HS-5 (cell line): ENCODE measurements around the gene NKD1.

ENCODE experiments used
- DNase-seq: peaks from one replicate; pipeline ENCODE4 v3.0.0-alpha.2; 2012; ENCODE audit warnings: low read depth

Gene NKD1

DNA sequence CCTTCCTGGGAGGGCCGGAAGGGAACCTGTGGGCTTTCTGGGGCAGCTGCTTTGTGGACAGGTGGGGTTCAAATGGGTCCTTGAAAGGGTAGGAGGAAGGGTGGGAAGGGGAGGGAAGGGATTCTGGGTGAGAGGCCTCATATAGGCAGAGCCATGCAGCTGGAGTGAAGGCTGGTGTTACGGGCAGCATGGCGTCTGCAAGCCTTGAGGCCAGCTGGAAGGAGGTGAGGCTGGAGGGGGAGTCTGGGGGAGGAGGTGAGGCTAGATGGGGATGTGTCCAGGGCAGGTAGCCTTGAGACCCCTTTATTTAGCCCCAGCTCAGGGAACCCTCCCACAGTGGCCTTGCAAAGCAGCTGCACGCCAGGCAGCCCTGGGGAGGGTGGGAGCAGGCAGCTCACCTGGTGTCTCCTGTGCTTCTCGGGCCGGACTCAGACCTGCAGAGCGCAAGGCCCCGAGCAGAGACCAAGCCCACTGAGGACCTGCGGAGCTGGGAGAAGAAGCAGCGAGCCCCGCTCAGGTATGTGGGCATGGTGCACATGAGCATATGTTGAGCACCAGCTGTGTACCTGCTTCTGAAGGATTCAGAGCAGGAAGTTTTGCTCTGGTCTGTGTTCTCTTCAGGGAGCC lies 82.3 kb downstream of the NKD1 start:
- no peak for DNase-seq

DNA sequence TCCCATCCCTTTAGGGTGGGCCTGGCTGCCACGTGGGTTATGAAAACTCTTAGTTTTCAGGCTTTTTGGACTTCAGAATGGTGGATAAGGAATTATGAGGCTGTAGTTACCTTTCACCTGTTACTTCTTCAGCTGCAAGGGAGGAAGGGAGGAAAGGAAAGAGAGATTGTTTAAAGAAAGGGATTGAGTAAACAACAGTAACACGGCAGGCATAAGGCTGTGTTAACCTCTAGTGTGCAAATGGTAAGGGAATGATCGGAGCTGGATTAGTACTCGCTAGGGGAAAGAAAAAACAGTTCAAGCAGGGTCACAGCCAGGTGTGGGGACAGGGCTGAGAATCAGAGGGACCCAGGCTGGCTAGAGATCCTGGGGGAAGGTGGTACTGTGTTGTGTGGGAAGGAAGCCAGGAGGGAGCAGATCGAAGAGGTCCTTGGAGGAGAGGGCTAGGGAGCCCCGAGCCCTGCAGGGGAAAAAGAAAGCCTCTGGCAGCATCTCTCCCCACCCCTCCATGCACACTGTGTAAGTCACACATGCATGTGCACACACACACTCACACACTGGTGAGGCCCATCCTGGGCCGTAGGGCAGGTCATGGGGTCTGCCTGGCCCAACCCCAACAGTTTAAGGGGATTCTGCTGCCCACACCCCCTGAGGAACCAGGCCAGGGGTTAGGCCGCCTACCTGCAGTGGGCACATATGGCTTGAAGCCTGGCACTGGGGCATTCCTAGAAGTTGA lies 83.2 kb downstream of the NKD1 start:
- DNase-seq: no peak

DNA sequence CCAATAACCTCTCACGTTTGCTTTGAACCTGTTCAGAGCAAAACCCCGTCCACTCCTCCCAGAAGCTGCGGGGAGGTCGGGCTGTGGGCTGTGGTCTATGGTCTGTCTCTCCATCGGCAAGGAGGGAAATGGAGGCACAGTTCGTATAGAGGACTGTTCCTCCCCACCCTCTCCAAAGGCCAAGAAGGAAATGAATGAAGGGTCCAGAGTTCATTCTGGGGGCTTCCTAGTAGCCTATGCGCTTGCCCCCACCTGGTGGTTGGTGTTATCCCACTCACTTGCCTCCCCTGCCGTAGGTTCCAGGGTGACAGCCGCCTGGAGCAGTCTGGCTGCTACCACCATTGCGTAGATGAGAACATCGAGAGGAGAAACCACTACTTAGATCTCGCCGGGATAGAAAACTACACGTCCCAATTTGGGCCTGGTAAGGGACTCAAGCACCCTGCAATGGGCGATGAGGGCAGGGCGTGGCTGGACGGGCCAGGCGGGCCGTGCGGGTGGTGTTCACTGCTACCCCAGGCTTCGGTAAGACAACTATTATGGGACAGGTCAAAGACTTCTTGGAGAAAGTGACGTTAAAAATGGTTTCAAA lies 83.9 kb downstream of the NKD1 start:
- no peak for DNase-seq

DNA sequence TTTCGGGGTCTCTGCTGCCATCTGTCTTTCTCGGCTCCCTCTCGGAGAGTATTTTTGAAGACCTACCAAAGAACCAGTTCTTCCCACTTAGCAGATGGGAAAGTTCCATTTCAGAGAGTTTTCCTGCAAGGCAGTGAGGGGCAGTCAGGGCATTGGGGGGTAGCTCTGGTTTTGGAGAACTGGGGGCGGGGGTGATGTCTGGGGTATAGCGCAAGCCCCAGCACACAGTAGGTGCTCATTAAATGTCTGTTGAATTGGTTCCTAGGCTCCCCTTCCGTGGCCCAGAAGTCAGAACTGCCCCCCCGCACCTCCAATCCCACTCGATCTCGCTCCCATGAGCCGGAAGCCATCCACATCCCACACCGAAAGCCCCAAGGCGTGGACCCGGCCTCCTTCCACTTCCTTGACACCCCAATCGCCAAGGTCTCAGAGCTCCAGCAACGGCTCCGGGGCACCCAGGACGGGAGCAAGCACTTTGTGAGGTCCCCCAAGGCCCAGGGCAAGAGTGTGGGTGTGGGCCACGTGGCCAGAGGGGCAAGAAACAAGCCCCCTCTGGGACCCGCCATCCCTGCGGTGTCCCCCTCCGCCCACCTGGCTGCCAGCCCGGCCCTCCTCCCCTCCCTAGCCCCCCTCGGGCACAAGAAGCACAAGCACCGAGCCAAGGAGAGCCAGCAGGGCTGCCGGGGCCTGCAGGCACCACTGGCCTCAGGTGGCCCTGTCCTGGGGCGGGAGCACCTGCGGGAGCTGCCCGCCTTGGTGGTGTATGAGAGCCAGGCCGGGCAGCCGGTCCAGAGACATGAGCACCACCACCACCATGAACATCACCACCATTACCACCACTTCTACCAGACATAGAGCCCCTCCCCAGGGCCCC lies 85.0 kb downstream of the NKD1 start:
- DNase-seq: no peak

DNA sequence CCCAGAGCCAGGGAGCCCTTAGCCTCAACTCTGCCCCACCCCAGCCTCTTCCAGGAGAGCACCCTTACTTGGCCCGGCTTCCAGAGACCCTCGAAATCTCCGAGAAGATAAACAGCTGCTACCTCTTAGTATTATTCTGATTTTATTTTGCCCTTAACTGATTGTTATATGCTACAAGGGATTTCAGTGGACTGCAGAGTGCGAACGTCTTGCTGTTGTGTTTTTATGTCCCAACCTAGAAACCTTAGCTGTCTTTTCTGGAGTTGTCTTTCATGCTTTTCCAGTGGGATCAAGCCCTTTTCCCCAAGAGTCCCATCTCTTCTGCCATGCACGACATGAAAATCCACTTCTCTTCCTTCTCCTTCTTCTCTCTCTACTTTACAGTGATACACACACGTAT lies 85.9 kb downstream of the NKD1 start:
- no peak for DNase-seq

DNA sequence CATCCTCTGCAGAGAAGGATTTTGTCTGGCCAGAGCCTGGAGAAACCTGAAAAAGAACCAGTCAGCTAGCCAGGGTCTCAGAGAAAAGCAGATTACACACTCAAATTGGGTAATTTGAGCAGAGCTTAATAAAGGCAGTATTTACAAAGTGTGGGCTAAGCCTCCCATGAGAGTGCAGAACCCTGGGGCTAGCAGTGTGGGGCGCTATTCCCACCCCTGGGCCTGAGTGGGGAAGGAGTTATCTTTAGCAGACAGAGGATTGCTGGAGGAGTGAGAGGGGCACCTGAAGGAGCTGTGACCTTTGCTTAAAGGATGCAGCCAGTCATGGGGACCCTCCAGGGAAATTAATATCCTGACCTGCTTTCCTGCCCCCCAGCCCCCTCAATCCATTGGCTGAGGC lies 86.8 kb downstream of the NKD1 start:
- no peak for DNase-seq

DNA sequence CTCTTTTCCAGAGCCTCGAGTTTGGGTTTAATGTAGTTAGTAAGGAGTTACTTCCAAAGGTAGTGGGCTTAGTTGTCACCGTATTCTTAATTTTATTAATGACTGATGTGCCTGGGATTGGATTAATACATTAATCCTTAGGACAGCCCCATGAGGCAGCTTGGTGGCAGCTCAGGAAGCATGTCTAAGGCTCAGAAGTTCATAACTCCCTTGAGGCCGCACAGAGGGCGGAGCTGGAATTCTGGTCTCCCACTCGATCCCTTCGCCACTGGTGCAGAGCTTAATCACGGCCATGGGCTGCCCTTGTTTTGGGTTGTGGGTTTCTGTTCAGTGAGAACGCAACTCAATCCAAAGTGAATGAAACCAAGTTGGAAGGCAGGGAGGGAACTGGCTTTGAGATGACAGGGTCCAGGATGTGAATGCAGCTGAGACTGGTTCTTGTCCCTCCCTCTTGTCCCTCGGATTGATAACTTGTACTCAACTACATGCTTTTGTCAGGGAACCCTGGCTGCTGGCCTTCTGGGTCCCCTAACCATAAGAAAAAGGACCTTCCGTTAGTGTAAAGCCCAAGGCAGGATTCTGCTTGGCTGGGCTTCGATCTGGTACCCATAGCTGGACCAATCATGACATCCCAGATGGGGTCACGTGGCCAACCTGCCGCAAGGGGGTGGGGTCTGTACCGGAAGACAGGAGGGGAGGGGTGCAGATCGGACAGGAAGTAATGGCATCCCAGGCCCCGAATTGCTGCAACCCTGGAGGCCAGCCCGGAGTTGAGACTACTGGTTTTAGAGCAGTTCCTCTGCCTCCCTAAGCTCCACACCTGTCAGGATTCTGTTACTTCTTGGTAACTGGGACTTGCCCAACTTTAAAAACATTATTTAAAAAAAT lies 87.6 kb downstream of the NKD1 start:
- DNase-seq: no peak

DNA sequence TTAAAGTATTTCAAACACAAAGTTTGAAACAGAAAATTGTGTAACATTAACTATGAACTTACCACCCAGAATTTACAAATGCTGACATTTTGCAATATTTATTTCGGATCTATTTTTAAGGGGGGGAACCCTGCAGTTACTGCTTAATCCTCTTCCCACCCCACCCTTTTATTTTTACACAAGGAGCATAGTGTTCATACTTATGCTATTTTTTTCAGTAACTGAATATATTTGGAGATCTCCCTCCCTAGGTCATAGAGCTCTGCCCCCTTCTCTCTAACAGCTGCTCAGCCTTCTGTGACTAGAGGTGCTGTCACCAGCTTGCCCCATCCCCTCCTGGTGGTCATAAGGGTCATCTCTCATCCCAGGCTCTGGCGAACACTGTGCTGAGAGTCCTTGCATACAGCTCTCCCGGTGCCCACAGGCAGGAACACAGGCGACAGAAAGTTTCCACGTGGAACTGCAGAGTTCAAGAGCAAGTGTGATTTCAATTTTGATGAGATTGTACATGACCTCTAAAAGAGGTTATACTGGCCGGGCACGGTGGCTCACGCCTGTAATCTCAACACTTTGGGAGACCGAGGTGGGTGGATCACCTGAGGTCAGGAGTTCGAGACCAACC lies 88.7 kb downstream of the NKD1 start:
- no peak for DNase-seq

DNA sequence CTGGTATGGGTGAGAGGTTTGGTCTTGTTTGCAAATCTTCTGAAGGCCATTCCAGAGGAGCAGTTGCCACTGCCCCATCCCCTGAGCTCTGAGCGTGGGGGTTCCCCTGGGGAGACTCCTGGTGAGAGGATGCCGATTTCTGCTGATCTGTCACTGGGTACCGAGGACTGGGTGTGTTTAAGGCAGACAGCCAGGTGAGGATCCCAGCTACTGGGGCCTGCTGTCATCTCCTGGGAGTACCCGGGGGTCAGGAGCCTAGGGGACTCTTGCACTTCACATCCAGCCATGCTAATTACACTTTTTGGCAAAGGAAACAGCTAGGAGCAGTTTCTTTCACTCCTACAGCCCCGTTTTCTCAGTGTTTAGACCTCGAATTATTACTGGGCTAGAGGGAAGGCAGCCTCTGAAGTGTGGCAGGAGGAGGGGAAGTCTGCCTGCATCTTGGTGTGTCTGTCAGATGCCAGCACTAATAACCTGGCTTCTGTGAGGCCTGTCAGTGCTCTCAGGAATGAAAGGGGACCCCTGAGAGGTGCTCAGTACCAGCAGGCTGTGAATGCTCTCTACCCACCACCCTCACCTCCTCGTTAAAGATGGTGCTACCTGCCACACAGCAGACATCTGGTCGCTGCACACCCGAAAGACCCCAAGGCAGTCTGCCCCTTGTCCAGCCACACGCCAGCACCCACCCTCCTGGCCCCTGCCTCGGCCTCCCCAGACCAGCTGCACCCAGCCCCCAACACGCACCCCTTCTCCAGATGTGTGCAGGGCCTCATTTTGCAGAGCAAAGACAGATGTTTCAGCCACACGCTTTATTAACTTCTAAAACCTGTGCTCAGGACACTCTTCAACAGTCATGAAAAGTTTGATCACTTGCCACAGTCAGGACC lies 89.8 kb downstream of the NKD1 start:
- DNase-seq: no peak

DNA sequence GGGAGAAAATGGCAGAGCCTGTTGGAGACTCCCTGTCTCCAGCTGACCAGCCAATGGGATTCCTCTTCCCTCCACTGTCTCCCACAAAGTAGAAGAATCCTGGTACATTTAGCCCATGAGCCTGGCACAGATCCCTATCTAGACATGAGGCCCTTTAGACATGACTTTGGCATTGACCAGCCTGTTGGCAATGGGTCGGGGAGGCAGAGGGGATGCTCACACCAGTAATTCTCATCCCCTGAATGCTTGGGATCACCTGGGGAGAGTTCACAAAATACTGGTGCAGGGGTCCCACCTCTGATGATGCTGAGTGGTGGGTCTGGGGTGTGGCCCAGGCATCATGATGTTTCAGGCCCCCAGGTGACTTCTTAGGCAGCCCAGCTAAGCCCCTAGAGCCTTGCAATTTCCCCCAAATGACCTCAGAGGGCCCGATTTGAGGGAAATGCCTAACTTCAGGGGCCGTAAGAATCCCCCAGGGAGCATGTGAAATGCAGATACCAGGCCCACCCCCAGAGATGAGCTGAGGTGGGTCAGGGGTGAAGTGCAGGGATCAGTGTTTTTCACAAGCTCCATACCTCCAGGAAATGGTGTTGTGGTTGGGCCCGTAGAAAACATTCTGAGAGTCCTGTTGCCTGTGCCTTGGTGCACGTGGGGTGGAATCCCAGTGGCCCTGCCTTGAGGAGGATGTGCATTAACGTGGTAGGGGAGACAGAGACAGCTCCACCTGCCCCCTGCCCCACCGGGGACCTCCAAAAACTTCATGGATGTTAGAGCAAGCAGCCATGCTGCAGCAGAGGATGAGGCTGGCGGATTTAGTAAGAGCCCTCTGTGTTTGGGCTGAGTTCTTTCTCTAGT lies 90.8 kb downstream of the NKD1 start:
- no peak for DNase-seq

DNA sequence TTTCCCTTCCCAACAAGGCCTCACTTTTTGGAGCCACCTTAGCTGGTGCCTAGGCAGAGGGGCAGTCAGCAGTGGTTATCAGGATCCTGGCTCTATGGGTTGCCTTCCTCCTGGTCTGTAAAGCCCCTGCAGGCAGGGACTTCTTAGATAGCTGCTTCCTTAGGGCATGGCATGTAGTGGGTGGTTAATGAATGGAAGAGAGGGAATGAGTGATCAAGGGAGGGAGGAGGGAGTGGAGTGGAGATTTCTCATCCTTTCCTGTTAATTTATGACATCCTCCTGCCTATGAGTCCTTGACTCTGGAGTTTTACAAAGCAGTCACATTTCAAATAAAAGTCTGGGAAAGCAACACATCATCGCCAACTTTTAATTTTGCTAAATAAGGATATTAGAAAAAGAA lies 92.2 kb downstream of the NKD1 start:
- DNase-seq: no peak

DNA sequence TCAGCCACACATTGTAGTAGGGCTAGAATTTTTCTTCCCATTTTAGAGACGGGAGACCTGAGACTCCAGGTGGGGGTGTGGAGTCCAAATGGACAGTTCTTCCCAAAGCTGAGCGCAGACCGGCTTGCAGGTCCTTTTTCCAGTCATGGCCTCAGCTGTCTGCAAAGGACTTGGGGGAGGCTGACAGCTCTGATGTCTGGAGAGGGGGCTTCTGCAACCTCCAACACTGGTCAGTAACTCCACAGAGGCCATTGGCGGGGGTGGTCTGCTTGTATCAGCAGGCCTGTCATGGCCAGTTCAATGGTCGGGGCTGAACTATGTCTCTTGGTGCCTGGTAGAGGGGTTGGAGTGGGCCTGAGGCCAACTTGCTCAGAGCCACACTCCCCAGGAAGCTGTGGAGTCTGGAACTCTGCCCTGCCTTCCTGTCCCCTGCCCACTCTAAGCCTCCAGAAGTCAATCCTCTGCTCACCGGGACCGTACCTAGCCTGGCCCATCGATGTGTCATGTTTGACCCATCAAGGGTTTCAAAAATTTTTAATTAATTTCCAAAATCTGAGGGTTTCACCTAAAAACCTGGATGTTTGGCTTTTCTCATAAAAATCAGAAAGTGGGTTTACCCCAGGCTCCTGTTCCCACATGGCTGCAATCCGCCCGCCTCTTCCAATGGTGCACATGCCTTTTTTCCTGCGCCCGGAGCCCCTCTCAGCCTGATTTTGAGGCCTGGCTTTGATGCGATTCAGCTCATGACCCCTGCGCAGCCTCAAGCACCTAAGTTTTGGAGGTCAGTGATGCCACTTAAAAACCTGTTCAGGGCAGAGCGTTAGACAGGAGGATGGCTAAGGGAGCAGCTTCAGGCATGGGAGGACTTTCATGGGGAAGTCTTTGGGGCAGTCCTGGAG lies 93.0 kb downstream of the NKD1 start:
- DNase-seq: no peak

DNA sequence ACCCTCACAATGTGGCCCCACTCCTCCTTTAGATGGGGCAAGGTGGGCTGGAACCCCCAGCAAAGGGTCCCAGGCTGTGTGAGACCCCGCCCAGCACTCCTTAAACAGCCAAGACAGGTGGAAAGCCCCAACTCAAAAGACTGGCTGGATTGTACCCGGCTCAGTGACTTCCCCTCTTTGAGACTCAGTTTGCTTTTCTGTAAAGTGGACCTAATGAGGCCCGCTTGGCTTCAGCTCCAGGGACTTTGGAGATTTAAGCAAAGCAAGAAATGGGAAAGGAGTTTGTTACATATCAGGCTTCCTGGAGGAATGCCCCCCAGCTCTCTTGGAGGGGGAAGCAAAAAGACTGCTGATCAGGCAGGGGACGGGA lies 93.6 kb downstream of the NKD1 start:
- no peak for DNase-seq

DNA sequence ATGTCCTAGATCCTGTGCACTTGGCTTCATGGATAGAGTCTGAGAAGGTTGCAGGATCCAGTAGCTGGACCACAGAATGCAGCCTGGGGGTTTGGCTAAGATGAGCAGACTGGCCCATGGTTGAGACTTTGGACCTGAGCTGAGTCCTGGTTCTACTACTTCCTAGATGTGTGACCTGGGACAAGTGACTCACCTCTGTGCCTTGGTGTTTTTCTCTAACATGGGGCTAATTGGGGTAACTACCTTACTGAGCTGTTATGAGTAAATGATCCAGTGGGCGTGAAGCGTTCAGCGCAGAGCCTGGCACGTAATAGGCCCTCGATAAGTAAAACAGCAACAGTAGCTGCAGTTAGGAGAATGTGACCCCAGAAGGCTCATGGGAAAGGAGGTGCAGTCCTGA lies 94.2 kb downstream of the NKD1 start:
- DNase-seq: no peak

DNA sequence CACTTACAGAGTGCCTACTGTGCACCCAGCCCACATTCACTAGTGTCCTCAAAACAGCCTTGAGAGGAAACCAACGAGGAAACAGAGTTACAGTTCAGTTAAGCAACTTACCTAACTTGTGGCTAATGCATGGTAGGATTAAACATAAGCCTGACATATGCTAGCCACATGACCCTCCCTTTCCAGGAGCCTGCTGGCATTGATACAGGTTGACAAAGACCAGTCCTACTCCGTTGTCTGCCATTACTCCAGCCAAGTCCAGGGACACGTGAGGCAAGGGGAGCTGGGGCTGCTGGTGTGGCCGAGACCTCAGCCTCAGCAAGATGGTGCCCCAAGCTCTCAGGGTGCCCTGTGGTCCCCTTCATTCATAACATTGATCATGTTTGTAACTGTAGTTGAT lies 95.0 kb downstream of the NKD1 start:
- no peak for DNase-seq

DNA sequence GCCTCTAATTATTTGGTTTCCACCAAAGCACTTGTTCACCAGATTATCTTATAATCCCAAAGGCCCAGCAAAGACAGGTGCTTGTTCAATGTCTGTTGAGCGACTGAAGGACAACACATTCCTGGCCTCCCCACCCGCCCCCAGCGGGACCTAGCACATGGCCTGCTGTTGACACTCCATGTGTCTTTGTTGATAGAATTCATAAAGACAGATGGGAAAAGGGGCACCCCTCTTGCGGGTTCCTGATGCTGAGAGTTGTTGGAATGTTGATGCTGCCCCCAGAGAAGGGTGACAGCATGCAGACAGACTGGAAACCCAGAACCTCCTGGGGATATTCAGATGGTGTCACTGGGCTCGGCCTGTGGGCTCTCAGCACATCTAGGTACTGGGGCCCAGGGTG lies 96.0 kb downstream of the NKD1 start:
- no peak for DNase-seq

DNA sequence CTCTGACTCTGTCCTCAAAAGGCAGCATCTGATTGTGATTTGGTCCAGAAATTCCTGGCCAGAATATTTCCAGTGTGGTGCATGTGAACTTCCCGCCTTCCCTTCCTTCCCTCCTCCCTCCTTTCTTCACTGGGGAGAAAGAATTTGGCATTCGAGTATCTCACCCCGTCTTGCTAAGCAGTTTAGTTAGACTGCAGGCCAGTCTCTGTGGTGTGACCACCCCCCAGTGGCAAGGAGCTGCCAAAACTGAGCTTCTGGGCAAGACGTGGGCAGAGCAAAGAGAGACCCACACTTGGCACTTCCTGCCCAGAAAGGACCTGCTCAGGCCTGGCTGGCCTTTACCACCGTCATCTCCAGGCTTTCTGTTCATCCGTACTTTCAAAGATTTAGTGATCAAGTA lies 96.5 kb downstream of the NKD1 start:
- DNase-seq: no peak

DNA sequence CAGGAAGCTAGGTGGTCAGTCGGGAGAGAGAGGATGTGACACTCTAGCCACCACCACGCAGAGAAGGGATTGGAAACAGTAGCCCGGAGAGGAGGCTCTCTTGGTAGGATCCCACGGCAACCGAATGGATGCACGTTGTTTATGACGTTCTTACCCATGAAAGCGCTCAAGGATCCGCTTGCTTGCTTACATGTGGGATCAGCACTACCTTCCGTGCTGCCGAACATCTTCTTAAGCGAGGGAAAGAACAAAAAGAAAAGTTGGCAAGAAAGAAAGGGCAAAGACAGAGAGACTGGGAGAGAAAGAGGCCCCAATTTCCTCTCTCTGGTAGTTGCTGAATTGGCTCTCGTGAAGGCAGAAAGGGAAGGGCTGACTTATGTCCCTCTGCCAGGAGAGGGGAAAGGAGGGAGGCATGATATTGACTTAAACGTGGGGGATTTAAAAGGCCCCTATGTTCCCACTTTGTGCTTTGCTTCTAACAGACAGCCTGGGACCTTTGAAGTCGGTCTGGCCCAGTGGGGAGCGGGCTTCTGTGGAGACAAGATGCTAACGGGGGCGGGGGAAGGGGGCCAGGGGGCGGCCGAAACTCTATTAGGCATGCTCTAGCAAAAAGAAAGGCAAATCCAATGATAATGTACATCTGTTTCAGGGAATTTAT lies 97.5 kb downstream of the NKD1 start:
- no peak for DNase-seq
